Stomach (tissue), 9 donors: ENCODE data around the gene NDUFS8. TPM values are rescaled to one million over a fixed set of nuclear protein-coding genes. Genes with fewer than 3 reads are reported as not detected.

Source experiments
- DNase-seq, 2 donors: peaks; one replicate each; pipeline versions ENCODE4 v3.0.0 to v3.0.0-alpha.2; 2013 to 2019
- H3K27ac ChIP-seq, 5 donors: fragments of 200-600 bp in 4 of 5; sonication (generic) in 4 of 5; one replicate each; pipeline ENCODE4 v1.5.1; 2013 to 2019; ENCODE audit warnings: mild to moderate bottlenecking in 1 of 5, moderate library complexity in 1 of 5
- H3K27me3 ChIP-seq, 3 donors: fragments of 200-600 bp; sonication (generic); one replicate each; pipeline ENCODE4 v1.5.1; 2017 to 2019; ENCODE audit warnings: mixed run types in 1 of 3
- H3K36me3 ChIP-seq, 4 donors: fragments of 200-600 bp; sonication (generic); 1 replicate in 3 of 4; 2 replicates in 1 of 4; pipeline ENCODE4 v1.5.1; 2016 to 2019
- H3K4me1 ChIP-seq, 4 donors: fragments of 200-600 bp; sonication (generic); one replicate each; pipeline ENCODE4 v1.5.1; 2016 to 2019
- H3K4me3 ChIP-seq, 4 donors: fragments of 200-600 bp; sonication (generic) in 3 of 4; one replicate each; pipeline ENCODE4 v1.5.1; 2016 to 2019; ENCODE audit warnings: mild to moderate bottlenecking in 1 of 4
- H3K9me3 ChIP-seq, 4 donors: fragments of 200-600 bp; sonication (generic); one replicate each; pipeline ENCODE4 v1.5.1; 2016 to 2019
- EP300 ChIP-seq: sonication (generic); formaldehyde crosslinking; IDR thresholded peaks from one replicate; pipeline ENCODE4 v1.6.1; 2017; ENCODE audit warnings: antibody characterized with exemption
- POLR2A ChIP-seq, 4 donors: fragments of 450-650 bp; IDR thresholded peaks; one replicate each; pipeline ENCODE4 v1.6.1; 2016; ENCODE audit warnings: antibody characterized with exemption in 4 of 4, control low read depth in 2 of 4, mild to moderate bottlenecking in 1 of 4, moderate library complexity in 1 of 4
- POLR2AphosphoS5 ChIP-seq, 3 donors: sonication (generic); formaldehyde crosslinking; IDR thresholded peaks; one replicate each; pipeline ENCODE4 v1.6.1; 2016; ENCODE audit warnings: antibody characterized with exemption in 3 of 3
- WGBS, 5 donors: extraction: QIAGEN DNeasy Blood & Tissue Kit in 3 of 5; methylation state at CpG; one replicate each; pipeline versions ENCODE4 v1.1.5 to v1.1.7; 2013 to 2018; 5-methylcytosine and 5-hydroxymethylcytosine counted together
- intact Hi-C: fragments of 100-400 bp; cut with DNase I; formaldehyde crosslinking; loops from one replicate; pipeline ENCODE4 v1.15.1; 2023; ENCODE audit warnings: low total_unique reads
- polyA plus RNA-seq, 3 donors: library from polyadenylated mRNA; stranded (reverse); fragments of 200-250 nt; gene quantifications; one replicate each; pipeline ENCODE4 v1.2.3, GENCODE V29; 2013
- total RNA-seq, 5 donors: library from RNA; depleted of rRNA; stranded (reverse); fragments of >200 nt; gene quantifications; one replicate each; pipeline versions ENCODE4 v1.1.0 to v1.2.3, GENCODE V29; 2014 to 2016
- TF ChIP-seq, protein P1 (sequence below), 7 experiments: fragments of 450-650 bp in 4 of 7; fragments of 200-600 bp in 3 of 7; sonication (generic) in 3 of 7; IDR thresholded peaks; one replicate each; pipeline ENCODE4 v1.5.1; 2016 to 2019; ENCODE audit warnings: antibody characterized with exemption in 7 of 7, control low read depth in 2 of 7, mild to moderate bottlenecking in 1 of 7
- donor health status: healthy with polysubstance abuse.
- donor health status: Bipolar disorder and iron deficiency.
- donor health status: healthy.

The NDUFS8 gene
- total and polyA plus RNA-seq, 8 donors = 52.0 to 310 (median 161) TPM

DNA sequence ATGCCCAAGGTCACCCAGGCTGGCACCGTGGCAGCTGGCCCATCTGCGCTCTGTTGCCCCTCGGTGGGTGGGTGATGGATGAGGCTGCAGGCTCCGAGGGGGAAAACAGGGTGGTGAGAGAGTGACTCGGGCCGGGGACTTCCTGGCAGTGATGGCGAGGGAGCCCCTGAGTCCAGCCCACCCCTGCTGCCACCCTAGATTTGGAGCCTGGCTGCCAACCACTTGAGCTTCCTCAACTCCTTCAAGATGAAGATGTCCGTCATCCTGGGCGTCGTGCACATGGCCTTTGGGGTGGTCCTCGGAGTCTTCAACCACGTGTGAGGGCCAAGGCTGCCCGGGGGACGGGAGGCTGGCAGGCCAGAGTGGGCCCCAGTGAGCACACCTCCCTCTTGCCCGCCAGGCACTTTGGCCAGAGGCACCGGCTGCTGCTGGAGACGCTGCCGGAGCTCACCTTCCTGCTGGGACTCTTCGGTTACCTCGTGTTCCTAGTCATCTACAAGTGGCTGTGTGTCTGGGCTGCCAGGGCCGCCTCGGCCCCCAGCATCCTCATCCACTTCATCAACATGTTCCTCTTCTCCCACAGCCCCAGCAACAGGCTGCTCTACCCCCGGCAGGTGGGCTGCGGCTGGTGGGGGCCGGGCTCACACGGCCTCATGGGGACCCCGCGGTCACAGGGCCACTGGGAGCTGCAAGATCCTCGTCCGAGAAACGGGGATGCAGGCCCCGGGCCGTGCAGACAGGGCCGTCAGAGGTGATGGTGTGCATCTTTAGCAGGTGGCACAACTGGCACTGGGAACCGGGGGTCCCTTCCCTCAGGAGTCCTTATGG is 18.4 kb downstream of the NDUFS8 start:
- Histone ChIP-seq H3K9me3 (no peaks in the 10 kb centered on the region), H3K4me1 (peaks cover 0 to 15% (median 7%) of the 10 kb centered on the region in 4 donors), H3K27ac (no peak overlapping the region), H3K4me3 (no peak overlapping the region), H3K27me3 (no peaks in the 10 kb centered on the region), H3K36me3 (peaks cover 58 to 100% (median 99%) of the 10 kb centered on the region in 4 donors)
- DNase-seq = no peak
- intact Hi-C loops = no loop called here
- WGBS, 5 donors = 86 to 90% (median 88%) methylated on average over 28 to 35 of the region's 35 CpGs
- TF ChIP-seq EP300 (no peak), POLR2A (IDR thresholded peaks at IDR 0.05) (no peak), POLR2AphosphoS5 (IDR thresholded peaks at IDR 0.05) (no peak)
- TF ChIP-seq, protein P1, sequence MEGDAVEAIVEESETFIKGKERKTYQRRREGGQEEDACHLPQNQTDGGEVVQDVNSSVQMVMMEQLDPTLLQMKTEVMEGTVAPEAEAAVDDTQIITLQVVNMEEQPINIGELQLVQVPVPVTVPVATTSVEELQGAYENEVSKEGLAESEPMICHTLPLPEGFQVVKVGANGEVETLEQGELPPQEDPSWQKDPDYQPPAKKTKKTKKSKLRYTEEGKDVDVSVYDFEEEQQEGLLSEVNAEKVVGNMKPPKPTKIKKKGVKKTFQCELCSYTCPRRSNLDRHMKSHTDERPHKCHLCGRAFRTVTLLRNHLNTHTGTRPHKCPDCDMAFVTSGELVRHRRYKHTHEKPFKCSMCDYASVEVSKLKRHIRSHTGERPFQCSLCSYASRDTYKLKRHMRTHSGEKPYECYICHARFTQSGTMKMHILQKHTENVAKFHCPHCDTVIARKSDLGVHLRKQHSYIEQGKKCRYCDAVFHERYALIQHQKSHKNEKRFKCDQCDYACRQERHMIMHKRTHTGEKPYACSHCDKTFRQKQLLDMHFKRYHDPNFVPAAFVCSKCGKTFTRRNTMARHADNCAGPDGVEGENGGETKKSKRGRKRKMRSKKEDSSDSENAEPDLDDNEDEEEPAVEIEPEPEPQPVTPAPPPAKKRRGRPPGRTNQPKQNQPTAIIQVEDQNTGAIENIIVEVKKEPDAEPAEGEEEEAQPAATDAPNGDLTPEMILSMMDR (IDR thresholded peaks at IDR 0.05) = no peak

DNA sequence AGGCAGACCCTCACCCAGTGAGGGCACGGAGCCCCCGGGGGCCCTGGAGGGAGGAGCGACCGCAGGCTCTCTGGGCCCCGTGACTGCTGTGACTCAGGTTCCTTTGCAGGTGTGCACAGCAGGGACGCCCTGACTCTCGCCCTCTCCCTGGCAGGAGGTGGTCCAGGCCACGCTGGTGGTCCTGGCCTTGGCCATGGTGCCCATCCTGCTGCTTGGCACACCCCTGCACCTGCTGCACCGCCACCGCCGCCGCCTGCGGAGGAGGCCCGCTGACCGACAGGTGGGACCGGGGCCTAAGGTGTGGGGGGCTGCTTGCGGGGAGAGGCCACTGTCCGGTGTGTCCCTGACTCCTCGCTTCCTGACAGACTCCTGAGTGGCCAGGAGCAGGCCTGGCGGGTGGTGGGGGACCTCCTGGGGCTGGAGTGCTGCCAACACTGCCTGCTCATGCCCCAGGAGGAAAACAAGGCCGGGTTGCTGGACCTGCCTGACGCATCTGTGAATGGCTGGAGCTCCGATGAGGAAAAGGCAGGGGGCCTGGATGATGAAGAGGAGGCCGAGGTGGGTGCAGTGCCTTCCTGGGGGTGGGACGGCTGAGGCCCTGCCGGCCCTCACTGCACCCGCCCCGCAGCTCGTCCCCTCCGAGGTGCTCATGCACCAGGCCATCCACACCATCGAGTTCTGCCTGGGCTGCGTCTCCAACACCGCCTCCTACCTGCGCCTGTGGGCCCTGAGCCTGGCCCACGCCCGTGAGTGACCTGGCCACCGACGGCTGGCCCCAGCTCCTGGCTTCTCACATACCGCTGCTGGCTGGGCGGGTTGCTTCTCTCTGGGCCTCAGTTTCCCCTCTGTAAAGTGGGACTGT is 19.3 kb downstream of the NDUFS8 start:
- H3K4me3 ChIP-seq = no peak overlapping the region
- no peak overlapping the region for H3K27ac ChIP-seq
- intact Hi-C loops = no loop called here
- 75 to 92% (median 83%) methylated on average over 11 to 40 of the region's 40 CpGs for WGBS, 5 donors
- peaks cover 0 to 11% (median 5%) of the 10 kb centered on the region in 4 donors for H3K4me1 ChIP-seq
- TF ChIP-seq POLR2A (IDR thresholded peaks at IDR 0.05) (no peak), EP300 (no peak), POLR2AphosphoS5 (IDR thresholded peaks at IDR 0.05) (no peak)
- TF ChIP-seq, protein P1 (IDR thresholded peaks at IDR 0.05) = no peak
- H3K36me3 ChIP-seq = peaks cover 49 to 100% (median 96%) of the 10 kb centered on the region in 4 donors
- H3K27me3 ChIP-seq = no peaks in the 10 kb centered on the region
- DNase-seq = peak in 1 of 2 donors; percentile 41
- H3K9me3 ChIP-seq = no peaks in the 10 kb centered on the region

DNA sequence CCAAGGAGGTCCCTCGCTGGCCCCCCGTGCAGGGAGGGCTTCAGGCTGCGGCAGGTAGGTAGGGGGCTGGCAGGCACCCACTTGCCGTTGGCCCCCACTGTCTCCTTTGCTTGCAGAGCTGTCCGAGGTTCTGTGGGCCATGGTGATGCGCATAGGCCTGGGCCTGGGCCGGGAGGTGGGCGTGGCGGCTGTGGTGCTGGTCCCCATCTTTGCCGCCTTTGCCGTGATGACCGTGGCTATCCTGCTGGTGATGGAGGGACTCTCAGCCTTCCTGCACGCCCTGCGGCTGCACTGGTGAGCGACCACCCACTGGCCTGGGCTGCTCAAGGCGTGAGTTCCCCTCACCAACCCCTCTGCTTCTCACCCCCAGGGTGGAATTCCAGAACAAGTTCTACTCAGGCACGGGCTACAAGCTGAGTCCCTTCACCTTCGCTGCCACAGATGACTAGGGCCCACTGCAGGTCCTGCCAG is 19.9 kb downstream of the NDUFS8 start:
- DNase-seq = no peak
- TF ChIP-seq, protein P1 (IDR thresholded peaks at IDR 0.05) = no peak
- no peak for TF ChIP-seq POLR2AphosphoS5 (IDR thresholded peaks at IDR 0.05)
- TF ChIP-seq EP300 = no peak
- no peak for TF ChIP-seq POLR2A (IDR thresholded peaks at IDR 0.05)
- H3K4me1 ChIP-seq = peaks cover 0 to 11% (median 5%) of the 10 kb centered on the region in 4 donors
- WGBS, 5 donors = 80 to 95% (median 92%) methylated on average over 2 to 18 of the region's 18 CpGs
- H3K4me3 ChIP-seq = no peak overlapping the region
- H3K27ac ChIP-seq = no peak overlapping the region
- no peaks in the 10 kb centered on the region for H3K9me3 ChIP-seq
- H3K27me3 ChIP-seq = no peaks in the 10 kb centered on the region
- intact Hi-C loops = no loop called here
- H3K36me3 ChIP-seq = peaks cover 43 to 100% (median 93%) of the 10 kb centered on the region in 4 donors
